Ectodermal cell (in vitro differentiated cells): ENCODE measurements around the gene UMOD.

ENCODE experiments used
- H3K27ac ChIP-seq: 2 replicates; pipeline ENCODE4 v1.7.0; 2013; ENCODE audit warnings: mild to moderate bottlenecking, low read depth, low read length; ENCODE audit not compliant: insufficient read depth, poor library complexity, severe bottlenecking
- H3K27me3 ChIP-seq: 2 replicates; pipeline ENCODE4 v1.7.0; 2013; ENCODE audit warnings: mild to moderate bottlenecking, low read length; ENCODE audit not compliant: insufficient read depth, control insufficient read depth, poor library complexity, severe bottlenecking
- H3K36me3 ChIP-seq: one replicate; pipeline ENCODE4 v1.7.0; 2013; ENCODE audit warnings: low read length; ENCODE audit not compliant: control insufficient read depth, insufficient read depth
- H3K4me1 ChIP-seq: one replicate; pipeline ENCODE4 v1.7.0; 2013; ENCODE audit warnings: low read length; ENCODE audit not compliant: control insufficient read depth, insufficient read depth
- H3K4me3 ChIP-seq: 2 replicates; pipeline ENCODE4 v1.7.0; 2013; ENCODE audit warnings: low read depth, low read length, control low read depth; ENCODE audit not compliant: insufficient read depth
- H3K9me3 ChIP-seq: 2 replicates; pipeline ENCODE4 v1.7.0; 2013; ENCODE audit warnings: mild to moderate bottlenecking, low read length, moderate library complexity; ENCODE audit not compliant: control insufficient read depth
- WGBS, 2 experiments: methylation state at CpG; one replicate each; pipeline ENCODE4 v1.1.7; 2013; ENCODE audit warnings: missing lambda C conversion rate in 2 of 2; 5-methylcytosine and 5-hydroxymethylcytosine counted together

Gene UMOD

DNA sequence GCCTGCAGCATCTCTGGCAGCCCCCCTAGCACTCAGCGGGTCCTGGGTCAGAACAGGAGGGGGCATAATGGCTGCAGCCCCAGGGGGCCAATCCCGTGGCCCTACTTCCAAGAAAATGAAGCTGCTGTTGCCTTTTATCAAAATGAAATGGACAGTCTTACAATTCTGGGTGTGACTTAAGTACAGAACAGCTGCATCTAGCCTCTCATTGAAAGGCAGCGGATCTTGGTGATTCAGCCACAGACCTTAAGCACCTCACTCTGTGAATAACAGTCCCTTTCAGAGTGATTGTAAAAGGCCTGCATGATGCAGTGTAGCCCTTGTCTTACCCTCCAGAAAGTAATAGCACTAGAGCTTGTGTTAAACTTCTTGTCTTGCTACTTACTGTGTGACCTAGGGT, 11.5 kb upstream of the UMOD start:
- Histone ChIP-seq H3K9me3 (no peaks in the 10 kb centered on the region), H3K4me3 (no peak overlapping the region), H3K36me3 (no peaks in the 10 kb centered on the region), H3K4me1 (no peaks in the 10 kb centered on the region), H3K27me3 (no peaks in the 10 kb centered on the region), H3K27ac (no peak overlapping the region)
- 86 to 90% methylated on average over 3 of the region's 3 CpGs for WGBS, 2 experiments

DNA sequence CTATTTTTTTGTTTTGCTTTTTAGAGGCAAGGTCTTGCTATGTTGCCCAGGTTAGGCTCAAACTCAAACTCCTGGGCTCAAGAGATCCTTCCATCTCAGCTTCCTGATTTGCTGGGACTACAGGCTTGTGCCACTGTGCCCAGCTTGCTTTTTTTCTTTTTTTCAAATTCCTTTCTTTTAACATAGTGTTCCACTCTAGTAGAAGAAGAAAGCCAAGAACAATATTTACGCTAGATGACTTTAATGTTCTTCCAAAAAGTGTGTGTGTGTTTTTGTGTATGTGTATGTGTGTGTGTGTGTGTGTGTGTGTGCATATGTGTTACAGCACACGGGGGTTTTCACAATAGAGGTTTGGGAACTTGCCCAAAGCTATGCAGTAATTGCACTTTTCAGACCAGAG, 10.7 kb upstream of the UMOD start:
- Histone ChIP-seq H3K36me3 (no peaks in the 10 kb centered on the region), H3K9me3 (no peaks in the 10 kb centered on the region), H3K27ac (no peak overlapping the region), H3K4me3 (no peak overlapping the region), H3K27me3 (no peaks in the 10 kb centered on the region), H3K4me1 (no peaks in the 10 kb centered on the region)
- WGBS, 2 experiments = 88 to 93% methylated on average over 2 of the region's 2 CpGs

DNA sequence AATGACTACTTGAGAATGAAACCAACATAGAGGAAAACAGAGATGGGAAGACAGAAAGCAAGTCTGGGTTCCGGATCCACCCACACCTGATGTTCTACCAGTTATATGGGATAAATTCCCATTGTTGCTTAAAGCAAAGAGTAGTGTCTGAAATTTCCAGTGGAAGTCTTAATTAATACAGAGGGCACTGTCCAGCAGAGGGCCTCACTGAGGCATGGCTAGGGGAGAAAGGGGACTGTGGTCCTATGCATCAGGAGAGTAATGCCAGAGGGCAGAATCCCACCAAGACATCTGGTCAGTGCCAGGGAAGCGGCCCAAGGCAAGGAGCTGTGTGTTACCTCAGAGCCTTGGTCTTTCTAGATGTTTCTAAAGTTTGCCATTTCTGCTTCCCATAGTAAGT, 7.5 kb upstream of the UMOD start:
- H3K9me3 ChIP-seq = no peaks in the 10 kb centered on the region
- WGBS, 2 experiments = 56 to 65% methylated on average over 2 of the region's 2 CpGs
- no peaks in the 10 kb centered on the region for H3K4me1 ChIP-seq
- no peak overlapping the region for H3K4me3 ChIP-seq
- no peaks in the 10 kb centered on the region for H3K27me3 ChIP-seq
- H3K36me3 ChIP-seq = no peaks in the 10 kb centered on the region
- H3K27ac ChIP-seq = no peak overlapping the region

DNA sequence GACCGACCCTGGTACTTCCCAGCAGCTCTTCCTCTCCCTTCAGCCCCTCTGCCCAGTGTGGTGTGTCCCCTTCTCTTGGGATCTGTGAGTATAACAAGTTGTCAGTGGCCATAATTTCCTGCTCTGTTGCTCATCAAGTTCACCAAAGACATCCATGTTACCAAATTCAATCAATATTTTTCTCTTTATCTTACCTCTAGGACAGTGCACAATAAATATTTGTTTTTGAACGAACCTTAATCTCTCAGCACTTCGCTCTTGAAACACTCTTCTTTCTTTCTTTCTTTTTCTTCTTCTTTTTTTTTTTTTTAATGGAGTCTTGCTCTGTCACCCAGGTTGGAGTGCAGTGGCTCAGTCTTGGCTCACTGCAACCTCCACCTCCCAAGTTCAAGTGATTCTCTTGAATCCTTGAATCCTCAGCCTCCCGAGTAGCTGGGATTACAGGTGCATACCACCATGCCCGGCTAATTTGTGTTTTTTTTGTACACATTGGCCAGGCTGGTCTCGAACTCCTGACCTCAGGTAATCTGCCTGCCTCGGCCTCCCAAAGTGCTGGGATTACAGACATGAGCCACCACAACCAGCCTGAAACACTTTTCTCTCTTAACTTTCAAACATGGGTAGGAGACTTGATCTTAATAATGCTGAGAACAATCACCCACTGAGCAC, 2.7 kb upstream of the UMOD start:
- no peaks in the 10 kb centered on the region for H3K36me3 ChIP-seq
- WGBS, 2 experiments = 88 to 92% methylated on average over 7 of the region's 7 CpGs
- no peak overlapping the region for H3K4me3 ChIP-seq
- H3K4me1 ChIP-seq = no peaks in the 10 kb centered on the region
- H3K27ac ChIP-seq = no peak overlapping the region
- no peaks in the 10 kb centered on the region for H3K9me3 ChIP-seq
- no peaks in the 10 kb centered on the region for H3K27me3 ChIP-seq

DNA sequence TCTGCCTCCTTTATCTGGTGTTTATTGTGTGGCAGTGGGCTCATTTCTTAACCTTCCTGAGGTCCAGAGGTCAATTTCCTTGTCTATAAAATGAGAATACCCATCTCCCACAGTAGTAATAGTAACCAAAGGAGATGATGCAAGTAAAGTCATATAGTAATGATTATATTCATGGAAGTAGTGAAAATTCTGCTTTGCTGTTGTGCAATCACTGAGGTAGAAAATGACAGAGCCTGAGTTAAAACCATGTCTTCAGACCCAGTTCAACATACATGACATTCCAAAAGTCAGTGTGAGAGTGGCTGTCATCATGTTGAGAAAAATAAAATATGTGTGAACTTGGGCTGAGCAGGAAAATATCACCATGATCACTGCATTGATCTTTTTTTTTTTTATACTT, 864 bp upstream of the UMOD start:
- Histone ChIP-seq H3K27ac (no peak overlapping the region), H3K4me3 (no peak overlapping the region), H3K9me3 (no peaks in the 10 kb centered on the region), H3K27me3 (no peaks in the 10 kb centered on the region), H3K36me3 (no peaks in the 10 kb centered on the region), H3K4me1 (no peaks in the 10 kb centered on the region)

DNA sequence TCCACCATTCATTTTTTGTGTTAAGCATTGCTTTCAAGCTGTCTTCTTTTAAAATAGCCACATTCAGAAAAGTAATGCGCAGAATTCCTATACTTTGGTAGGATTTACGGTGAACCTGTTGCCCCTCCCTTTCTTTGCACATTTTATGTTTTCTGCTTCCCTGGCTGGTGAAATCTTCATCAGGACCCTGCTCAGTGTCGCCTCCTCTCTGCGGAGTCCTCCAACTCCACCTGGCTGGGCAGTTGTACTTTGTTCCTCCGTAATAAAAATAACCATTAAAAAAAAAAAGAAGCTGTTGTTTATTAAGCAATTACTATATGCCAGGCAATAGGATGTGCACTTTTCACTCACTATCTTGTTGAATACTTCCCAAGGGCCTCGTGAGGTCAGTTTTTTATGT, 2.9 kb downstream of the UMOD start:
- H3K36me3 ChIP-seq = no peaks in the 10 kb centered on the region
- H3K27me3 ChIP-seq = no peaks in the 10 kb centered on the region
- H3K27ac ChIP-seq = no peak overlapping the region
- WGBS, 2 experiments = 88 to 92% methylated on average over 5 to 6 of the region's 6 CpGs
- H3K4me3 ChIP-seq = no peak overlapping the region
- H3K4me1 ChIP-seq = no peaks in the 10 kb centered on the region
- no peaks in the 10 kb centered on the region for H3K9me3 ChIP-seq

DNA sequence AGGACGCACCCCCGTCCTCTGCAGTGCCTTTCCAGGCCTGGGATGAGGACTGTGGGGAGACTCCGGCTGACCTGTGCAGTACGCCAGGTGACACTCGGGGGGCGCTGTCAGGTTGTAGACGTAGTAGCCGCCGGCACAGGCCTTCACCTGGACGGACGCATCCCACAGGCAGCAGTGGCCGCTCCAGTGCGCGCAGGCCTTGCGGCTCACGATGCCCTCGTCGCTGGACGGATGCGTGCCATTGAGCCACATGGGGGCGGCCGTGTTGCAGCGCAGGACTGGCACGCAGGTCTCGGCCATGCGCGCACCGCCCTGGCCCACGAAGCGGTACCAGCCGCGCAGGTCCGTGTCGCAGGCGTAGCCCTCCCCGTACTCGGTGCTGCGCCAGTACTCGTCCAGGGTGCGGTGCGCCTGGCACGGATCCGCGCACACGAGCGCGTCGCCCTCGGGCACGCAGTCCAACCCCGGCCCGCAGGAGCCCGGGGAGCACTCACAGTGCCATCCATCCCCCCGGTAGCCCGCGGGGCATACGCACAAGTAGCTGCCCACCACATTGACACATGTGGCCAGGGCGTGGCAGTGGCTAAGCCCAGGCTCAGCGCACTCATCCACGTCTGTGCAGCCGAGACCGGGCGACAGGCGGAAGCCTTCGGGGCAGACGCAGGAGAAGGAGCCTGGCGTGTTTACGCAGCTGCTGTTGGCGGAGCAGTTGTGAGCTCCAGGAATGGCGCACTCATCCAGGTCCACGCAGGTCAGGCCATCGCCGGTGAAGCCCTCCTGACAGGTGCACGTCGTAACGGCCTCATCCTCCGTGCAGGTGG, 3.9 kb downstream of the UMOD start:
- Histone ChIP-seq H3K4me3 (no peak overlapping the region), H3K27me3 (no peaks in the 10 kb centered on the region)
- WGBS, 2 experiments = 94 to 95% methylated on average over 77 of the region's 77 CpGs

DNA sequence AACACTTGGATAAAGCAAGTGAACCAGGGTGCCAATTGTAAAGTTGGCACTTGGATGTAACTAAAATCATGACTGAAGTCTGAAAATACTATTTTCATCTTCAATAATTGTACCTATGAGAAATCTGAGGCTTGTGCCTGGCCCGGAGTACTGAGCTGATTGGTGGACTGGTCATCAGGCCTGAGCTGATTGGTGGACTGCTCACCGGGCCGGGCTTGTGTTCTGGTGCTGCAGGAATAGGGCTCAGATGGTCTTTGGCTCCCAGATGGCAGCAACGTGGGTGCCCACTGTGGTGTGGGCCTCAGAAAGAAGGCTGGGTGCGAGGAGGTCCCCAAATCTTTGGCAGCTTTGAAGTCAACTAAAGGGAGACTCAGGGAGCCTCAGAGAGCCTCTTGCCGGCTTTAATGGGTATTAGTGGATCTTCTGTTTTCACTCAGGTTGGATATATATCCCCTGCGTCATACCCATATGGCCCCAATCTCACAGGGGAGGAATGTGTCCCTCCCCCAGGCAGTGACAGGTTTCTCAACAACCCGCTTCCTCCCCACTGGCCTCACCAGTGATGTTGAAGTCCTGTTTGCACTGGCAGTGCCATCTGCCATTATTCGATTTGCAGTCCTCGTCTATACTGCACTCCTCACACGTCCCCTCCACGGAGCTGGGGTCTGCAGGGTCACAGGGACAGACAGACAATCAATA, 4.7 kb downstream of the UMOD start:
- no peak overlapping the region for H3K4me3 ChIP-seq
- no peaks in the 10 kb centered on the region for H3K27me3 ChIP-seq
- 89 to 90% methylated on average over 12 of the region's 12 CpGs for WGBS, 2 experiments
- H3K4me1 ChIP-seq = no peaks in the 10 kb centered on the region
- no peaks in the 10 kb centered on the region for H3K9me3 ChIP-seq
- no peak overlapping the region for H3K27ac ChIP-seq
- no peaks in the 10 kb centered on the region for H3K36me3 ChIP-seq

More for the DNA sequence above, 3.9 kb downstream of the UMOD start:
- Histone ChIP-seq H3K9me3 (no peaks in the 10 kb centered on the region), H3K4me1 (no peaks in the 10 kb centered on the region), H3K36me3 (no peaks in the 10 kb centered on the region), H3K27ac (no peak overlapping the region)

DNA sequence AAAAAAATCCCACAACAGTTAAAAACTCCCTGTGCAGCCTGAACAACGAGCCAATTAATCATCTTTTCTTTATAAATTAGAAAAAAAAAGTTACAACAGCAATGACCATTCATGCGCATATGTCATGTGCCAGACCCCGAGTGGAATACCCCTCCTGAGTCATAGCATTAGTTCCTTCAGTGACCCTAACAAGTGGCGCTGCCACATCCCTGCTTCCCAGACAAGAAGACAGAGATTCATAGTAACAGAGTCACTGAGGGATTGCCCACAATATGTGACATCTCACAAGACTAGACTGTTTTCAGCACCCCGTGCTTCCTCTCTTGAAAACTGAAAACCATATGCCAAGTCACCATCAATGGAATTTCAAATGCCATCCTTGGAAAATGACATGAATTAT, 7.9 kb downstream of the UMOD start:
- Histone ChIP-seq H3K4me1 (no peaks in the 10 kb centered on the region), H3K36me3 (no peaks in the 10 kb centered on the region), H3K27me3 (no peaks in the 10 kb centered on the region), H3K27ac (no peak overlapping the region), H3K4me3 (no peak overlapping the region), H3K9me3 (no peaks in the 10 kb centered on the region)
- whole genome bisulfite sequencing, 2 experiments = 95 to 96% methylated on average over 5 of the region's 5 CpGs

DNA sequence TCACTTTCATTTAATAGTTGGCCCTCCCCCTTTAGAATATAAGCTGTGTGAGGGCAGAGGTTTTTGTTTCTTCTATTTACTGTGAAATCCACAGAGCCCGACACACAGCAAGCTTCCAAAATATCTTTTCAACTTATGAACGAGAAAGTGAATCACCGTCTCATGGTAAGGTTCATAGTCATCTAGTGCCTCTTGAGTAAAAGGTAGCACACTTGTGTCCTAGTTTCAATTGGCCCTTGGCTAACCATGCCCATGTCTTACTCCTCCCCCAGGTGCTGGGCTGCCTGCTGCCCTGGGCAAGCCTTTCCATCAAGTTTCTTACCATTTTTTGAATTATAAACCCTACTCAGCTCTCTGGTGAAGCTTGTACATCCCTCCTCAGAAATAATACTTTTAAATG, 12.8 kb downstream of the UMOD start:
- Histone ChIP-seq H3K4me3 (no peak overlapping the region), H3K36me3 (no peaks in the 10 kb centered on the region), H3K9me3 (no peaks in the 10 kb centered on the region), H3K4me1 (no peaks in the 10 kb centered on the region), H3K27ac (no peak overlapping the region), H3K27me3 (no peaks in the 10 kb centered on the region)
- 97 to 98% methylated on average over 3 of the region's 3 CpGs for WGBS, 2 experiments
